Measurements from ENCODE around the gene STK11.
A peak's percentile ranks its signal among the peaks of the same experiment; 100 is the strongest.

The STK11 gene

DNA sequence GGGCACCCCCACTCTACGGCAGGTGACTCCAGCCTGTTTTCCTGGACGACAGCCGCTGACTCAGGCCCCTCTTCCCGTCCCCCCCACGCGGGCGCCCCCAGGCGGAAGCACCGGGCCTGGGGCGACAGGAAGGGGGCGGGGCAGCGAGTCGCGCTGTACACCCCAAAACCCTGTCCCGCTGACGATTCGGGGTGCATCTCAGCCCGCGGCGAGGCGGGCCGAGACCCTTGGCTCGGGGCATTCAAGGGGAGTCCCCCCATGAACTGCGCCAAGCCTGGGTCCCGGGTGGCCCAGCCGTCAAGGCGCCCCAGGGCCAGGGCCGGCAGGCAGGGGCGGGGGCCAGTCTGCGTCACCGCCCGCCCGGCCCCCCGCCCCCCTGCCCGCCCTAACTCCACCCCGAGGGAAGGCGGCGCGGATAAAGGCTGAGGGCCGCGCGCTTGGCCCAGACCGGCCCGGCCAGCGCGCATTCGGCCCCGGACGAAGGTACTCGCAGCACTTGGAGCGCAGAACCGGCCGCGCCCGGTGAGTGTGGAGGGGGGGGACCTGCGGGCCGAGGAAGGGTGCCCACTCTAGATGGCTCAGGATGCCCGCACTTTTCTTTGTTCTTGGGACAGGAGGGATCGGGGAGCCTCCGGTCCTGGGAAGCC lies 42.7 kb downstream of the STK11 start, which contains the start of gene MIDN:
Gene MIDN, plus strand, starts transcription at position 445 of the 647 bp plus-strand sequence. CDS start 1,714 bp downstream, outside the sequence.
- TF ChIP-seq, protein P1, sequence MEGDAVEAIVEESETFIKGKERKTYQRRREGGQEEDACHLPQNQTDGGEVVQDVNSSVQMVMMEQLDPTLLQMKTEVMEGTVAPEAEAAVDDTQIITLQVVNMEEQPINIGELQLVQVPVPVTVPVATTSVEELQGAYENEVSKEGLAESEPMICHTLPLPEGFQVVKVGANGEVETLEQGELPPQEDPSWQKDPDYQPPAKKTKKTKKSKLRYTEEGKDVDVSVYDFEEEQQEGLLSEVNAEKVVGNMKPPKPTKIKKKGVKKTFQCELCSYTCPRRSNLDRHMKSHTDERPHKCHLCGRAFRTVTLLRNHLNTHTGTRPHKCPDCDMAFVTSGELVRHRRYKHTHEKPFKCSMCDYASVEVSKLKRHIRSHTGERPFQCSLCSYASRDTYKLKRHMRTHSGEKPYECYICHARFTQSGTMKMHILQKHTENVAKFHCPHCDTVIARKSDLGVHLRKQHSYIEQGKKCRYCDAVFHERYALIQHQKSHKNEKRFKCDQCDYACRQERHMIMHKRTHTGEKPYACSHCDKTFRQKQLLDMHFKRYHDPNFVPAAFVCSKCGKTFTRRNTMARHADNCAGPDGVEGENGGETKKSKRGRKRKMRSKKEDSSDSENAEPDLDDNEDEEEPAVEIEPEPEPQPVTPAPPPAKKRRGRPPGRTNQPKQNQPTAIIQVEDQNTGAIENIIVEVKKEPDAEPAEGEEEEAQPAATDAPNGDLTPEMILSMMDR (conservative IDR thresholded peaks at IDR 0.05; ENCODE audit: low read depth, low read length), result peak; percentile 26
- peak; percentile 92 for DNase-seq (ENCODE audit: low read depth)
- H3K4me3 ChIP-seq (ENCODE audit: low read depth, low read length), result peak within 1 kb of the TSS; percentile 78

DNA sequence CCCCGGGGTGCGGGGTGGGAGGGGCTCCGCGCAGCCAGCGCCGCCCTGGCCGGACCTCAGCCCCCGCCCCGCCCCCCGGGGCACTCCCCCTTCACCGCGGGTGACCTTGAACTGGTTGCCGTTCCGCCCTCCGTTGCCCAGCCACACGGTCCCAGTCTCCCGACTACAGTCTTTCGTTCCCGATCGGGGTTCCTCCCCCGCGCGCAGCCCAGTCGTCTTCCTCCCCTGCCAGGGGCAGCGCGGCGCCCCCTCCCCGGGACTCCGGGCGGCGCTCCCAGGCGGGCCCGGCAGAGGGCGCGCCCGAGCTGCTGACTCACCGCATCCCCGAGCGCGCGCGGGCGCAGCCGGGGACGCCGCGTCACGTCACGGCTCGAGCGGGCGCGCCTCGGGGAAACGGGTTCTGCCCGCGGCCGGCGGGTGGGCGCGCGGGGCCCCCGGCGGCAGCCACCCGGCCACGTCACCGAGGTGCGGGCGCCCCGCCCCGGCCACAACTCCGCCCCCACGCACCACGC lies 43.3 kb downstream of the STK11 start:
- peak overlapping the region; percentile 78 for H3K4me3 ChIP-seq (ENCODE audit: low read depth, low read length)
- TF ChIP-seq, protein P1 (conservative IDR thresholded peaks at IDR 0.05; ENCODE audit: low read depth, low read length), result peak; percentile 46
- peak; percentile 76 for DNase-seq (ENCODE audit: low read depth)

DNA sequence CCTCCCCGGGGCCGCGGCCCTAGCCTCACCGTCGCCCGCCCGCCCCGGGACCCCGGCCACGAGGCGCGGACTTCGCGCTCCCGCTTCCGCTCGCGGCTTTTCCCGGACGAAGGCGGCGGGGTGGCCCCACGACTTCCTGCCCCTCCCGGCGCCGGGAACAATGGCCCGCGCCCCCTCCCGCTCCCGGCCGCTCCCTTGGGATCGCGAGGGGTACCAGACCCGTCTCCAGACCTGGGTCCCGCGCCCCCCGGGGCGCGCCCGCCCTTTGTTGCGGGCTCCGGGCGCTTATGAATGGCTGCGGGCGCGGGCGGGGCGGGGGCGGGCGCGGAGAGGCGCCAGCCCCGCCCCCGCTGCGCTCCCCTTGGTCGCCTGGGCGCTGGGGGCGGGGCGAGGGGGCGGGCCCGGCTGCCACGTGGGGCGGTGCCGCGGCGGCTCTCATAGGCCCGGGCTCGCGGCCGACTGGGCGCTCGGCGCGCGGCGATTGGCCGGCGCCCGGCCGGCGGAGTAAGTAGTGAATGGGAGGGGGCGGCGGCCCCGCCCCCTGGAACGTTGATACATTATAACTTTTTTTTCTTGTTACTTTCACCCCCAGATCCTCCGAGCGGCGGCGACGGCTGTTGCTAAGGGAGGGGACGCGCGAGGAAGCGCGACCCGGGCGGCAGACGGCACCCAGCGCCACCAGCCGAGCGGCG lies 43.9 kb downstream of the STK11 start:
- TF ChIP-seq, protein P1 (conservative IDR thresholded peaks at IDR 0.05; ENCODE audit: low read depth, low read length), result no peak
- peak overlapping the region; percentile 78 for H3K4me3 ChIP-seq (ENCODE audit: low read depth, low read length)
- DNase-seq (ENCODE audit: low read depth), result peak; percentile 97

DNA sequence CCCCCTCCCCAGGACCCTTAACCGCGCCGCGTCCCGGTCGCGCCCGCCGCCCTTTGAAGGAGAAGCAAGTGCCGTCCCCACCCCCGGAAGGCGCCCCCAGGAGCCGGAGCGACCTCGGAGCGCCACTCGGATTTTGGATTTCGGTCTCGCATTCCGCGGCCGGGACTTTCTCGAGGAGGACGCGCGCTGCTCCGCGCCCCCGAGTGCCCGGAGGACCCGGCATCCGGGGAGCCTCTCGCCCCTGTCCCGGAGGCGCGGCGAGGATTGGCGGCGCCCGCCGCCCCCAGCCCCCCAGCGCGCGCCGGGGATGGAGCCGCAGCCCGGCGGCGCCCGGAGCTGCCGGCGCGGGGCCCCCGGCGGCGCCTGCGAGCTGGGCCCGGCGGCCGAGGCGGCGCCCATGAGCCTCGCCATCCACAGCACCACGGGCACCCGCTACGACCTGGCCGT lies 44.4 kb downstream of the STK11 start:
- H3K4me3 ChIP-seq (ENCODE audit: low read depth, low read length), result peak overlapping the region; percentile 78
- no peak for DNase-seq (ENCODE audit: low read depth)
- TF ChIP-seq, protein P1 (conservative IDR thresholded peaks at IDR 0.05; ENCODE audit: low read depth, low read length), result no peak

DNA sequence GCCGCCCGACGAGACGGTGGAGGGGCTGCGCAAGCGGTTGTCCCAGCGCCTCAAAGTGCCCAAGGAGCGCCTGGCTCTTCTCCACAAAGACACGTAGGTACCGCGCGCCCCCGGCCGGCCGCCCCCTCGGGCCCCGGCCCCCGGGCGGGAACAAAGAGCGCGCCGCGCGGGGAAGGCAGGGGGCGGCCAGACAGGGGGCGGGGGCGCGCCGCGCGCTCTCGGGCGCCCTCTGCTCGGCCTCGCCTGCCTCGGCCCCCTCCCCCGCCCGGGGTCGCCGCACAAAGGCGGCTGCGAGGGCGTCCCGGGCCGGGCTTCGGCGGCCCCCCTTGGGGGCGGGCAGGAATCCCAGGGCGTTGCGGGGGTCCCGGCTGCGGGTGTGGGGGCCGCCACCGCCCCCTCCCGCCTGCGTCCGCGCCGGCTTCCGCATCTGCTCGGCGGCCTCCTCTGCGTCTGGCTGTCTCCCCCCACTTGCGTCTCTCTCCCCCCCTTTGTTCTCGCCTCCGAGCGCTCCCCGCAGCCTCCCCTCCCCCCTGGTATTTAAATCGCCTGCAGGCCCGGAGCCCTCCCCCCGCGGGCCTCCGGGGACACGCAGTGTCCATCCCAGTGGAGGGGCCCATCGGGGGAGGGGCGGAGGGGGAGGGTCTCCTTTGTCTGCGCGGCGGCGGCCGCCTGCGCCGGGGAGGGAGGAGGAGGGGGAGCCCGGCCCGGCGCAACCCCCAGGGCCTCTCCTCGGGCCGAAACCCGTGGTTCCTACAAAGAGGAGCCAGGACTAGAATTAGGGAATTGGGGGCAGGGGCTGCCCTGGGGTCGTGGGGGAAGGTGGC lies 45.1 kb downstream of the STK11 start:
- TF ChIP-seq, protein P1 (conservative IDR thresholded peaks at IDR 0.05; ENCODE audit: low read depth, low read length), result no peak
- peak; percentile 81 for DNase-seq (ENCODE audit: low read depth)

DNA sequence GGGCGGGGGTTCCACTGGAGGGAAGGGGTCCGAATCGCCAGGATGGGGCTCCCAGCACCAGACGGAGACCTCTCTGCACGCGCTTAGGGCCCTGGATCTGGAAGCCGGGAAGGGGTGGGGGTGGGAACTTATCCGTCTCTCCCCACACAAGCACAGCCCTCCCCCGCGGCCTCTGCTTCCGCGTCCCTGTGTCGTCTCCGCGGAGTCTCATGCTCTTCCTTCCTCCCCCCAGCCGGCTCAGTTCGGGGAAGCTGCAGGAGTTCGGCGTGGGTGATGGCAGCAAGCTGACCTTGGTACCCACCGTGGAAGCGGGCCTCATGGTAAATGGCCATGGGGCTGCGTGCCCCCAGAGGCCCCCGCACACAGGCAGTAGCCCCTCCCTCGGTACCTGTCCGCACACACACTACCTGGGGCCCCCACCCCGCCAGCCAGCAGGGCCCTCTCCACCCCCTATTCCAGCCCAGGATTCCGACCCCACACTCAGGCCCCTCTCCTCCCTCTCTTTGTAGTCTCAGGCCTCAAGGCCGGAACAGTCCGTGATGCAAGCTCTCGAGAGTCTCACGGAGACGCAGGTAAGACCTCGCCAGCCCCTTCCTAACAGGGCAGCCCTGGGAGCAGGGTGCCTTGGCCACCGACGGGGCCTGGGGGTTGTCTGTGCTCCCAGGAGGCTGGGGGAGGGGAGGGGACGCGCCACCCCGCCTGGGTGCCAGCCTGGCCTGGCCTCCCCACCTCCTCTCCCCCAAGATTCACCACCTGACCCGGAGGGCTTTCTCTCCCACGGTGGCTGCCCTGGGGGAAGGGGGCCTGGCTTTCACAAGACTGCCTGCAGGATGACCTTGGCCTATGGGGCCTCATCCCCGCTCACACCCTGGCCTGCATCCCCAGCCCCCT lies 46.0 kb downstream of the STK11 start:
- peak overlapping the region; percentile 78 for H3K4me3 ChIP-seq (ENCODE audit: low read depth, low read length)
- DNase-seq (ENCODE audit: low read depth), result peak; percentile 81
- TF ChIP-seq, protein P1 (conservative IDR thresholded peaks at IDR 0.05; ENCODE audit: low read depth, low read length), result no peak

More for the DNA sequence above, 45.1 kb downstream of the STK11 start:
- H3K4me3 ChIP-seq (ENCODE audit: low read depth, low read length), result peak overlapping the region; percentile 78
